HG03103 (cell line): Measurements from ENCODE around the gene ZCCHC17.

Source experiments
- ATAC-seq: cut with Tn5 transposase; IDR thresholded peaks from one replicate; pipeline ENCODE4 v1.9.1; 2021; ENCODE audit warnings: low read depth; ENCODE audit not compliant: unreplicated experiment

The ZCCHC17 gene

GRCh38 chr1:31389616-31390015 lies 92.8 kb downstream of the ZCCHC17 start:
- ATAC-seq = no peak

GRCh38 chr1:31390071-31390470 lies 93.2 kb downstream of the ZCCHC17 start:
- no peak for ATAC-seq

- ATAC-seq = no peak
These were observed 96.6 kb downstream of the ZCCHC17 start for GRCh38 chr1:31393463-31393862.

GRCh38 chr1:31394584-31395193 lies 97.9 kb downstream of the ZCCHC17 start:
- peak; percentile 78 for ATAC-seq

GRCh38 chr1:31396633-31397351 lies 100.0 kb downstream of the ZCCHC17 start:
- no peak for ATAC-seq

- ATAC-seq = no peak
These were observed 100.7 kb downstream of the ZCCHC17 start for GRCh38 chr1:31397360-31398095.

- no peak for ATAC-seq
These were observed 101.4 kb downstream of the ZCCHC17 start for GRCh38 chr1:31398246-31398645.

- ATAC-seq = no peak
These were observed 103.1 kb downstream of the ZCCHC17 start for GRCh38 chr1:31399976-31400375.

- no peak for ATAC-seq
These were observed 103.6 kb downstream of the ZCCHC17 start for GRCh38 chr1:31400393-31400792.

- no peak for ATAC-seq
These were observed 104.4 kb downstream of the ZCCHC17 start for GRCh38 chr1:31401241-31401640.

GRCh38 chr1:31405578-31406245 lies 108.9 kb downstream of the ZCCHC17 start:
- ATAC-seq = no peak

- ATAC-seq = no peak
These were observed 110.3 kb downstream of the ZCCHC17 start for GRCh38 chr1:31407029-31407626.

GRCh38 chr1:31408788-31409318 lies 112.0 kb downstream of the ZCCHC17 start:
- no peak for ATAC-seq

GRCh38 chr1:31409946-31410858 lies 113.4 kb downstream of the ZCCHC17 start:
- no peak for ATAC-seq

GRCh38 chr1:31410871-31411270 lies 114.0 kb downstream of the ZCCHC17 start:
- no peak for ATAC-seq

- no peak for ATAC-seq
These were observed 115.4 kb downstream of the ZCCHC17 start for GRCh38 chr1:31412205-31412604.

- ATAC-seq = no peak
These were observed 116.0 kb downstream of the ZCCHC17 start, which contains the start of gene SERINC2 for GRCh38 chr1:31412732-31413404. SERINC2 (plus strand) TSS chr1:31413213; CDS start chr1:31413266, 53 bp downstream.

- ATAC-seq = no peak
These were observed 116.7 kb downstream of the ZCCHC17 start for GRCh38 chr1:31413405-31414001.
